GM19438 (cell line): ENCODE data around the gene COL4A2.
A peak's percentile ranks its signal among the peaks of the same experiment; 100 is the strongest.
"Not testable (repeated sequence)": the region's sequence is repeated elsewhere in the genome, so short reads cannot be mapped to it uniquely, and the experiment has no call there.

Experiments
- ATAC-seq: cut with Tn5 transposase; IDR thresholded peaks from one replicate; pipeline ENCODE4 v1.9.1; 2021; ENCODE audit warnings: low read depth; ENCODE audit not compliant: unreplicated experiment

The COL4A2 gene

DNA sequence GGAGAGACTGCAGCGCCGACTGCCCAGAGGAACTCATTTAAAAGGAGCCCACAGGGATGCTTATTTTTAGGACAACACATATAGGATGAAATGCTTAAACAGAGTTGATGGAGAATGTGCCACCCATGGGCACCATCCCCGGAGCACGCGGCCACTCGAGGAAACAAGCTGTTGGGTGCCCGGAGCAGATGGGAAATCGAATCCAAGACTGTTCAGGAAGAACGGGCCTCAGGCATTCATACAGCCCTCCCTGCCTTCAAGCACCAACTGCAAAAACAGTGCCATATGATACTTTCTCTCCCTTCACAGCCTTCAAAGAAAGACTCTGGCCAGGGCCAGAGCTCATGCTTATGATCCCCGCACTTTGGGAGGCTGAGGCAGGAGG lies 214.2 kb downstream of the COL4A2 start:
- no peak for ATAC-seq

DNA sequence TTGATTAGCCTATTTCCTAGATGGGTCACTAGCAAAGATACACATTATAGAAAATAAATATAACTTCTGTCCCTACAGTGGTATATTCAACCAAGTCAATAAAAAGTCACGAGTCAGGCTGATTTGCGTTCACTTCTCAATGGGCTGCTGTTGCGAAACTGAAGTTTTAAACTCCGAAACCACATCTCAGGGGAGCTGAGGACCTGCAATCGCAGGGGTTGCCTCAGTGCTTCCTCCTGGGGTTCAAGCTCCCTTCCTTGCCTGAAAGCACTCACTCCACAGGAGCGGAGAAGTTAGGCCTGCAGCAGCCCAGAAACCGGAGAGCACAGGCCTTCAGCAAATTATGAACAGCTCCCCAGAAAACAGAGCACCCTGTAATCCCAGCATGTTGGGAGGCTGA lies 214.9 kb downstream of the COL4A2 start:
- ATAC-seq, result no peak

GRCh38 chr13:110522721-110523120 lies 215.6 kb downstream of the COL4A2 start:
- ATAC-seq, result no peak

GRCh38 chr13:110523180-110523579 lies 216.1 kb downstream of the COL4A2 start:
- no peak for ATAC-seq

DNA sequence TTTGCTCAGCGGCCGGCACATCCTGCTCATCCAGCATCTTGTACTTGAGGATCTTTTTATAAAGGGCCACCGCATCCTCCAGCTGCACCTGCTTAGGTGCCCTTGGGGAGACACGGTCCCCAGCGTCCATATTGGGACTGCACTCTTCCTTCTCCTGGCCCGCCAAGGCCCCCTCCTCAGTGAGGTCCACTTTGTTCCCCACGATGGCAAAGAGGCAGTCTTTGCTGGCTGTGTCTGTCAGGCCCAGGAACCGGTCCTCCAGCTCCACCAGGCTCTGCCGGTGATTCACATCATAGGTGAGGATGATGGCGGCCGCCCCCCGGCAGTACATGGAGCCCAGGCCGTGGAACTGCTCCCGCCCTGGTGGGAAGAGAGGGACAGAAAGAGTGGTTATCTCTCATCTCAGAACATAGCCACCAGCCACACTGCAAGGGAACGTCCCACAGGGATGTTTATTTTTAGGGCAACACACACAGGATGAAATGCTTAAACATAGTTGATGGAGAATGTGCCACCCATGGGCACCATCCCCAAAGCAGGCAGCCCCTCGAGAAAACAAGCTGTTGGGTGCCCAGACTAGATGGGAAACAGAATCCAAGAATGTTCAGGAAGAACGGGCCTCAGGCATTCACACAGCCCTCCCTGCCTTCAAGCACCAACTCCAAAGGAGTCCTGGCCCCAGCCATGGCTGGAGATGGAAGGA lies 216.9 kb downstream of the COL4A2 start:
- no peak for ATAC-seq

GRCh38 chr13:110524541-110525257 lies 217.6 kb downstream of the COL4A2 start:
- no peak for ATAC-seq

- peak; percentile 91 for ATAC-seq
Observed at GRCh38 chr13:110525328-110526319, 218.5 kb downstream of the COL4A2 start.

DNA sequence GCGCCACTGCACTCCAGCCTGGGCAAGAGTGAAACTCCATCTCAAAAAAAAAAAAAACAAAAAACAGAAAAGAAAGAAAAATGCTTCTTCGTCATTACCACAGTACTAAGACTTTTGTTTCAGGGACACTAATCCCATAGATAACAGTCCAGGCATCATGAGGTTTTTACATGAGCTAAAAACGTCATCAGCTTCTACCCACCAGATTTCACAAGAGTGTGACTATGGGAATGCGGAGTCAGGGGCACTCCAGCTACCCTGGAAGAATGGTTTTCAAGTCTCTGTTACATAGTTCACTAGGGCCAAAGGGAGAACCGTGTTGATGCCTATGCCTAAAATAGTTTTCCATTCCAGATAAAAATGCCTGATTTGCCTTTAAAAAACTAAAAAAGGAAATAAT lies 221.3 kb downstream of the COL4A2 start:
- no peak for ATAC-seq

GRCh38 chr13:110528911-110529310 lies 221.8 kb downstream of the COL4A2 start:
- no peak for ATAC-seq

GRCh38 chr13:110529522-110530311 lies 222.6 kb downstream of the COL4A2 start:
- no peak for ATAC-seq

GRCh38 chr13:110531100-110531499 lies 224.0 kb downstream of the COL4A2 start:
- ATAC-seq, result no peak

GRCh38 chr13:110531671-110532083 lies 224.6 kb downstream of the COL4A2 start:
- ATAC-seq, result no peak

DNA sequence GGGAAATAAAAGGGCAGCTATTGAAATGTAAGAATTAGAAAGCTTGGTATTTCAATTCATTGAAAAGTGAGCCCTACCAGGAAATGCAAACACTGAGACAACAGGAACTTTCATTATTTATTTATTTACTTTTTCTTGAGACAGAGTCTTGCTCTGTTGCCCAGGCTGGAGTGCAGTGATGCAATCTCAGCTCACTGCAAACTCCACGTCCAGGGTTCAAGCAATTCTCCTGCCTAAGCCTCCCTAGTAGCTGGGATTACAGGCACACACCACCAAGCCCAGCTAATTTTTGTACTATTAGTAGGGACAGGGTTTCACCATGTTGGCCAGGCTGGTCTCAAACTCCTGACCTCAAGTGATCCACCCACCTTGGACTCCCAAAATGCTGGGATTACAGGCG lies 225.2 kb downstream of the COL4A2 start:
- not testable (repeated sequence) for ATAC-seq

DNA sequence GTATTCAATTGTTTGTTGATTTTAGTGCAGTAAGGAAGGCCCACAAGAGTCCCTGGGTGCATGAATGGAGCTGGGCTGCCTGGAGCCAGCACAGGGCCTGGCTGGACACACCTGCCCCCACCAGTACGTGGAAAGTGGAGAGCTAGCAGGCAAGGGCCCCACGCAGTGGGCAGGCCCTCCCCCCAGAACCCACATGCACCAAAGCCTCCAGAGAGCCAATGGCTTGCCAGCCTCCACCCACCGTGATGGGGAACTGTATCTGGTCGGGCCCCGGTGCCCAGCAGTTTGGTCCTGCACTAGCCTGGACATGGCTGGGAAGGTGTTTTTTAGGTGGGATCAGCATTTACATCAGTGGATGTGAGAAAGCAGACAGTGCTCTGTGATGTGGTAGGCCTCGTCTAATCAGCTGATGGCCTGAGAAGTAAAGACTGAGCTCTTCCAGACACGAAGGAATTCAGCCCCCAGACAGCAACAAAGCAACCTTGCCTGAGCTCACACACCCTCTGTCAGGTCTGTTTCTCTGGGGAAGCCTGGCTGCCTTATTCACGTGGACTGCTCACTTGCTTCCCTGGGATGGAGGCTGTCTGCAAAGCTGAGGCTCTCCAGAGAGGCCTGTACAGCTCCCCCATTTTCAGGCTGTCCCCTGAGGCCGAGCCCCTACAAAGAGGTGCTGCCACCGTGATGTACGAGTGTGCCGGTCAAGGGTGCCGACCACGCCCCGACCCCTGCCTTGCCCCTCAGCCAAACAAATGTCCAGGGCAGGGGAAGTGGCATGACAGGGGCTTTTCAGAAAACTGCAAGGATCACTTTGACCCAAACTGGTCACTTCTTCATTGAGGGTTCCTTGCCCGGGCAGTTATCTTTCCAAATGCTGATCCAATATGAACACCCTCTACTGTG lies 226.9 kb downstream of the COL4A2 start:
- no peak for ATAC-seq

DNA sequence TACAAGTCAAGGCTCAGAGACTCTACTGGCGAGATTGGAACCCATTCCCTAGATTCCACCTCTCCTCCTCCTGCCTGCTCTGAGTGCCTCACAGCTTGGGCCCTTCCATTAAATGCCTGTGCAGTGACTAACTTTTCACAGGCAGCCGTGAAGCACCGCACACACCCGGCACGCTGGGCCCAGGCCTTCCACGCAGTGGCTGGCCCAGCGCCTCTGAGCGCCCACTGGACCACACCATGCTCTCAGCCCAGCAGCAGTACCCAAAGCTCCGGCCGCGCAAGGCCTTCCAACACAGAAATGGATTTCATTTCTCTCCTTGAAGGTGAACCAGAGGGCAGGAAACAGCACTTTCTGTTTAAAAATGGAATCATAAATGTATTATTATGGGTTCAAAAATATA lies 228.4 kb downstream of the COL4A2 start:
- no peak for ATAC-seq

DNA sequence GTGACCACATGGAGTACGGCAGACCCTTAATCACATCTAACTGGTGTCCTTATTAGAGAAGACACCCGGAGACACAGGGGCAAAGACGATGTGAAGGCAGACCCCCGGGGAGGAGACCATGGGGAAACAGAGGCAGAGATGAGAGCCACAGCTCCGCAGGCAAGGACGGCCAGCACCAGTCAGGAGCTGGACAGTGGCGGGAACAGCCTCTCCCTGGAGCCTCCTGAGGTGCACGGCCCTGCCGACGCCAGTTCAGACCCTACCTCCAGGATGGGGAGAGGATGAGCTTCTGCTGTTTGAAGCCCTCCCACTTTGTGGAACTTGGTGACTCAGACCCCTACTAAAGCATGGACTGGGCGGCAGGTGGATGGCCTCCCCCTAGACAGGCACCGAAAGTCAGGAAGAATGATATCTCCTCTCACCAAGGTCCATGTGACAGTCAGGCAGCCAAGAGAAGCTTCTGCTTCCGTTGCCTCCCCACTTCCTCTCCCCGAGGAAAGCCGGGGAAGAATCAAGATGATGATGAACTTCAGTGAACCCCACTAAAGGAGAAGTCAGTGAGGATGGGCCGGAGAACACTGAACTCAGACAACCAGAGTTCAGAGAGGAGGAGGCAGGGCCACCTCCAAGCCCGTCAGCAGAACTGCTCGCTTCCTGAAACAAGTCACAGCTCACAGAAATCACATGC lies 229.1 kb downstream of the COL4A2 start:
- no peak for ATAC-seq

GRCh38 chr13:110538632-110539031 lies 231.5 kb downstream of the COL4A2 start:
- ATAC-seq, result no peak

DNA sequence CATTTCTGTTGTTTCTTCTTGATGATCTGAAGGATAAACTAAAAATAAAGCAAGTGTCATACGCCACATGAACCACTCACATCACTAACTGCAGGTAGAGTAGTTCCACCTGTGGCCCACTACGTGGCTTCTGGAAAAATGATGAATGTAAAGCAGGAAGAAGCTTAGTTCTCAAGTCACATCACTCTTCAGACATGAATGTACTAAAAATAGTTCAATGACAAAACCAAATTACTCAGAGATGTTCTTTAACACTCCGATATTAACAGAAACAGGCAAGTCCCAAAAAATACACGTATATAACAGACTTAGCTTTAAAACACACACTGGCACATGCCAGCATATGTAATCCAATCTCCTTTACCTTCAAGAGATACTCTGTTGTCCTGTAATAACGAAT lies 232.8 kb downstream of the COL4A2 start:
- ATAC-seq, result no peak
